ENCODE data around the gene RTP5.

DNA sequence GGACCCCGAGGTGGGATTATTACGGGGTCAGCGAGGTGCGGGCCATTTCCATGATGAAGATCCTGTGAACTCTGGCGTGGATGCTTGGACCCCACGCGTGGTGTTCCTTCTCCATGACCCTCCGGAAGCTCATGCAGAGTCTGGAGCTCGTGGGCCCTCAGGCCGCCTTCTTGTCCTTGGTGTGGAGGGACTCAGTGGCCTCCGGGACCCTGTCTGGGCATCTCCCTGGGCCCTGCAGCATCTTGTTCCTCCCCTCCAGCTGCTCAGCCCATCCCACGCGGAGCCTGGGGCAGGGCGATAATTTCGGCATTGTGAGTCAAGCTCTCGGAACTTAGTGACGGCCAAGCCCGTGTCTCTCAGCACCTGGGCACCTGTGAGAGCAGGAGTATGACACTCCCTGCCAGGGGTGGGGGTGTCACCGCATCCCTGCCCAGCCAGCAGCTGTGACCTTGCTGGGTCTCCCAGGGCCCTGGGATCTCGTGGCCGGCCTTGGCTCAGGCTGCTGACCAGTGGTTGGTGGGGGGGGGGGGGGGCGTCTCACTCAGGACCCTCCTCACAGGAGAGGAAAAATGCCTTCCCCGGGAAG, 24.6 kb downstream of the RTP5 start:
- TF ChIP-seq, protein P1, sequence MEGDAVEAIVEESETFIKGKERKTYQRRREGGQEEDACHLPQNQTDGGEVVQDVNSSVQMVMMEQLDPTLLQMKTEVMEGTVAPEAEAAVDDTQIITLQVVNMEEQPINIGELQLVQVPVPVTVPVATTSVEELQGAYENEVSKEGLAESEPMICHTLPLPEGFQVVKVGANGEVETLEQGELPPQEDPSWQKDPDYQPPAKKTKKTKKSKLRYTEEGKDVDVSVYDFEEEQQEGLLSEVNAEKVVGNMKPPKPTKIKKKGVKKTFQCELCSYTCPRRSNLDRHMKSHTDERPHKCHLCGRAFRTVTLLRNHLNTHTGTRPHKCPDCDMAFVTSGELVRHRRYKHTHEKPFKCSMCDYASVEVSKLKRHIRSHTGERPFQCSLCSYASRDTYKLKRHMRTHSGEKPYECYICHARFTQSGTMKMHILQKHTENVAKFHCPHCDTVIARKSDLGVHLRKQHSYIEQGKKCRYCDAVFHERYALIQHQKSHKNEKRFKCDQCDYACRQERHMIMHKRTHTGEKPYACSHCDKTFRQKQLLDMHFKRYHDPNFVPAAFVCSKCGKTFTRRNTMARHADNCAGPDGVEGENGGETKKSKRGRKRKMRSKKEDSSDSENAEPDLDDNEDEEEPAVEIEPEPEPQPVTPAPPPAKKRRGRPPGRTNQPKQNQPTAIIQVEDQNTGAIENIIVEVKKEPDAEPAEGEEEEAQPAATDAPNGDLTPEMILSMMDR (IDR thresholded peaks at IDR 0.05) = no peak
- TF ChIP-seq POLR2A (IDR thresholded peaks at IDR 0.05) = peak in 2 of 3 donors; percentile 14 to 33

Measured in body of pancreas (tissue), 4 donors.